GM23338 (cell line): ENCODE measurements around the gene KNOP1. TPM values are rescaled to one million over a fixed set of nuclear protein-coding genes. Genes with fewer than 3 reads are reported as not detected.

Experiments
- ATAC-seq: fragments of 200-7000 bp; cut with Tn5 transposase; 3 replicates; pipeline ENCODE4 v1.9.1; 2020
- DNase-seq: peaks from one replicate; pipeline ENCODE4 v3.0.0-alpha.2; 2015; ENCODE audit warnings: low spot score
- H2AFZ ChIP-seq: fragments of 200-600 bp; sonication (generic); 2 replicates; pipeline ENCODE4 v1.8.0; 2016; ENCODE audit warnings: antibody characterized with exemption, mild to moderate bottlenecking, moderate library complexity
- H3F3A ChIP-seq: fragments of 200-600 bp; sonication (generic); replicated peaks from 2 replicates; pipeline ENCODE4 v1.8.0; 2017; ENCODE audit warnings: antibody characterized with exemption, mixed run types, low read depth
- H3K27ac ChIP-seq: fragments of 200-600 bp; sonication (generic); 2 replicates; pipeline ENCODE4 v1.6.1; 2016; ENCODE audit warnings: low read depth
- H3K27me3 ChIP-seq: fragments of 200-600 bp; sonication (generic); 2 replicates; pipeline ENCODE4 v1.8.0; 2016; ENCODE audit warnings: mild to moderate bottlenecking, mixed run types, moderate library complexity; ENCODE audit not compliant: insufficient read depth
- H3K36me3 ChIP-seq: fragments of 200-600 bp; sonication (generic); 2 replicates; pipeline ENCODE4 v1.8.0; 2016; ENCODE audit warnings: mild to moderate bottlenecking; ENCODE audit not compliant: insufficient read depth
- H3K4me1 ChIP-seq: fragments of 200-600 bp; sonication (generic); 2 replicates; pipeline ENCODE4 v1.8.0; 2016; ENCODE audit warnings: mild to moderate bottlenecking, moderate library complexity; ENCODE audit not compliant: insufficient read depth
- H3K4me2 ChIP-seq: fragments of 200-600 bp; sonication (generic); 2 replicates; pipeline ENCODE4 v1.7.1; 2017; ENCODE audit warnings: mixed run types
- H3K4me3 ChIP-seq: fragments of 200-600 bp; sonication (generic); 2 replicates; pipeline ENCODE4 v1.6.1; 2016; ENCODE audit warnings: mixed run types
- H3K79me2 ChIP-seq: fragments of 200-600 bp; sonication (generic); replicated peaks from 2 replicates; pipeline ENCODE4 v1.8.0; 2017; ENCODE audit warnings: mild to moderate bottlenecking; ENCODE audit not compliant: insufficient read depth
- H3K9me2 ChIP-seq: fragments of 200-600 bp; sonication (generic); 2 replicates; pipeline ENCODE4 v1.8.0; 2017; ENCODE audit not compliant: insufficient read depth
- H4K20me1 ChIP-seq: fragments of 200-600 bp; sonication (generic); replicated peaks from 2 replicates; pipeline ENCODE4 v1.8.0; 2017; ENCODE audit warnings: mild to moderate bottlenecking; ENCODE audit not compliant: insufficient read depth
- H3K27ac Mint-ChIP-seq: 2 replicates; pipeline ENCODE4 v1.8.0; 2020; ENCODE audit warnings: inconsistent platforms, mild to moderate bottlenecking, moderate library complexity, mixed read lengths
- H3K27me3 Mint-ChIP-seq: 3 replicates; pipeline ENCODE4 v1.8.0; 2022; ENCODE audit warnings: low read depth, mild to moderate bottlenecking, moderate library complexity, mixed read lengths, inconsistent platforms; ENCODE audit not compliant: insufficient read depth, poor library complexity
- H3K36me3 Mint-ChIP-seq: 3 replicates; pipeline ENCODE4 v1.8.0; 2021; ENCODE audit warnings: low read depth, mild to moderate bottlenecking, inconsistent platforms, moderate library complexity, mixed read lengths
- H3K4me1 Mint-ChIP-seq: 3 replicates; pipeline ENCODE4 v1.8.0; 2020; ENCODE audit warnings: mild to moderate bottlenecking, inconsistent platforms, mixed read lengths
- H3K4me3 Mint-ChIP-seq: 3 replicates; pipeline ENCODE4 v1.8.0; 2021; ENCODE audit warnings: moderate library complexity, mild to moderate bottlenecking, inconsistent platforms, mixed read lengths
- H3K9me3 Mint-ChIP-seq: 3 replicates; pipeline ENCODE4 v1.8.0; 2020; ENCODE audit warnings: moderate library complexity, mild to moderate bottlenecking, inconsistent platforms, mixed read lengths
- CREB1 ChIP-seq: fragments of 250-450 bp; sonication (Bioruptor Pico); IDR thresholded peaks from 2 replicates; pipeline ENCODE4 v1.5.0; 2020; ENCODE audit warnings: low read depth, mild to moderate bottlenecking, moderate library complexity
- EZH2 ChIP-seq: fragments of 200-600 bp; sonication (generic); IDR thresholded peaks from one replicate; pipeline ENCODE4 v1.8.0; 2017; ENCODE audit warnings: antibody characterized with exemption, mild to moderate bottlenecking, low read depth; ENCODE audit not compliant: unreplicated experiment
- EZH2phosphoT487 ChIP-seq: fragments of 200-600 bp; sonication (generic); IDR thresholded peaks from one replicate; pipeline ENCODE4 v1.8.1; 2018; ENCODE audit warnings: antibody characterized with exemption; ENCODE audit not compliant: unreplicated experiment
- NANOG ChIP-seq: IDR thresholded peaks from 2 replicates; pipeline ENCODE4 v1.6.1; 2016; ENCODE audit warnings: antibody characterized with exemption, borderline replicate concordance
- POLR2AphosphoS5 ChIP-seq: IDR thresholded peaks from 2 replicates; pipeline ENCODE4 v1.6.1; 2016; ENCODE audit warnings: antibody characterized with exemption, low read depth
- STAT1 ChIP-seq: IDR thresholded peaks from one replicate; pipeline ENCODE4 v1.6.1; 2016; ENCODE audit warnings: antibody characterized with exemption; ENCODE audit not compliant: unreplicated experiment
- ZNF114 ChIP-seq: fragments of 250-450 bp; sonication (Bioruptor Pico); IDR thresholded peaks from 2 replicates; pipeline ENCODE4 v1.5.0; 2020; ENCODE audit warnings: mild to moderate bottlenecking, moderate library complexity
- ZNF331 ChIP-seq: fragments of 250-450 bp; sonication (Bioruptor Pico); IDR thresholded peaks from 2 replicates; pipeline ENCODE4 v1.5.0; 2020; ENCODE audit warnings: low read depth, mild to moderate bottlenecking, moderate library complexity
- polyA plus RNA-seq: library from polyadenylated mRNA; unstranded; fragments of >200 nt; fragmentation: Nextera tagmentation; extraction: Ambion mirVana; gene quantifications from 2 replicates; pipeline ENCODE4 v1.2.1, GENCODE V29; 2016
- total RNA-seq: library from RNA; depleted of rRNA; stranded (reverse); fragments of >200 nt; shearing (Covaris generic); gene quantifications from 2 replicates; pipeline ENCODE4 v1.2.3, GENCODE V29; 2014
- TF ChIP-seq, protein P1 (sequence below), 2 experiments: fragments of 200-600 bp in 1 of 2; sonication (generic) in 1 of 2; conservative IDR thresholded peaks; 2 replicates each; pipeline versions ENCODE4 v1.5.1 to v1.6.1; 2016 to 2017; ENCODE audit warnings: antibody characterized with exemption in 2 of 2, low read depth in 2 of 2, mild to moderate bottlenecking in 2 of 2, moderate library complexity in 1 of 2
- TF ChIP-seq, protein P2 (sequence below): fragments of 250-450 bp; sonication (Bioruptor Pico); IDR thresholded peaks from 2 replicates; pipeline ENCODE4 v1.5.0; 2020; ENCODE audit warnings: mild to moderate bottlenecking, moderate library complexity
- TF ChIP-seq, protein P3 (sequence below): IDR thresholded peaks from 2 replicates; pipeline ENCODE4 v1.6.1; 2016; ENCODE audit warnings: antibody characterized with exemption
- TF ChIP-seq, protein P4 (sequence below): IDR thresholded peaks from one replicate; pipeline ENCODE4 v1.6.1; 2018; ENCODE audit warnings: antibody characterized with exemption; ENCODE audit not compliant: unreplicated experiment

The KNOP1 gene
- total and polyA plus RNA-seq, 2 experiments from 2014 or later = 57.7 to 190 TPM

- Mint-ChIP-seq H3K27ac (no peak overlapping the region), H3K9me3 (peaks cover 7% of the 10 kb centered on the region; the same call in 2 of the 3 replicates)
Observed at GRCh38 chr16:19685176-19685575, 32.9 kb downstream of the KNOP1 start.

More at GRCh38 chr16:19685176-19685575, 32.9 kb downstream of the KNOP1 start:
- Mint-ChIP-seq H3K4me1 (peaks cover 3% of the 10 kb centered on the region; the same call in 2 of the 3 replicates), H3K36me3 (peaks cover 53% of the 10 kb centered on the region), H3K27me3 (peaks cover 8% of the 10 kb centered on the region), H3K4me3 (no peak overlapping the region)
- Histone ChIP-seq H3K36me3 (peaks cover 9% of the 10 kb centered on the region), H4K20me1 (no peaks in the 10 kb centered on the region; the same call in 1 of the 2 replicates), H3K9me2 (no peaks in the 10 kb centered on the region), H3K79me2 (no peaks in the 10 kb centered on the region), H3K4me1 (no peaks in the 10 kb centered on the region), H3K4me3 (no peak overlapping the region), H3K27ac (no peak overlapping the region), H3K27me3 (no peaks in the 10 kb centered on the region), H3K4me2 (no peak overlapping the region), H3F3A (no peaks in the 10 kb centered on the region), H2AFZ (no peak overlapping the region)
- ATAC-seq = no peak
- no peak for DNase-seq
- TF ChIP-seq STAT1 = no peak
- no peak for TF ChIP-seq ZNF114 (CRISPR knock-in tag)
- TF ChIP-seq, protein P1, sequence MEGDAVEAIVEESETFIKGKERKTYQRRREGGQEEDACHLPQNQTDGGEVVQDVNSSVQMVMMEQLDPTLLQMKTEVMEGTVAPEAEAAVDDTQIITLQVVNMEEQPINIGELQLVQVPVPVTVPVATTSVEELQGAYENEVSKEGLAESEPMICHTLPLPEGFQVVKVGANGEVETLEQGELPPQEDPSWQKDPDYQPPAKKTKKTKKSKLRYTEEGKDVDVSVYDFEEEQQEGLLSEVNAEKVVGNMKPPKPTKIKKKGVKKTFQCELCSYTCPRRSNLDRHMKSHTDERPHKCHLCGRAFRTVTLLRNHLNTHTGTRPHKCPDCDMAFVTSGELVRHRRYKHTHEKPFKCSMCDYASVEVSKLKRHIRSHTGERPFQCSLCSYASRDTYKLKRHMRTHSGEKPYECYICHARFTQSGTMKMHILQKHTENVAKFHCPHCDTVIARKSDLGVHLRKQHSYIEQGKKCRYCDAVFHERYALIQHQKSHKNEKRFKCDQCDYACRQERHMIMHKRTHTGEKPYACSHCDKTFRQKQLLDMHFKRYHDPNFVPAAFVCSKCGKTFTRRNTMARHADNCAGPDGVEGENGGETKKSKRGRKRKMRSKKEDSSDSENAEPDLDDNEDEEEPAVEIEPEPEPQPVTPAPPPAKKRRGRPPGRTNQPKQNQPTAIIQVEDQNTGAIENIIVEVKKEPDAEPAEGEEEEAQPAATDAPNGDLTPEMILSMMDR (conservative IDR thresholded peaks at IDR 0.05; ENCODE audit: low read depth in 2 of 2) = no peak
- no peak for TF ChIP-seq EZH2phosphoT487
- TF ChIP-seq, protein P2, sequence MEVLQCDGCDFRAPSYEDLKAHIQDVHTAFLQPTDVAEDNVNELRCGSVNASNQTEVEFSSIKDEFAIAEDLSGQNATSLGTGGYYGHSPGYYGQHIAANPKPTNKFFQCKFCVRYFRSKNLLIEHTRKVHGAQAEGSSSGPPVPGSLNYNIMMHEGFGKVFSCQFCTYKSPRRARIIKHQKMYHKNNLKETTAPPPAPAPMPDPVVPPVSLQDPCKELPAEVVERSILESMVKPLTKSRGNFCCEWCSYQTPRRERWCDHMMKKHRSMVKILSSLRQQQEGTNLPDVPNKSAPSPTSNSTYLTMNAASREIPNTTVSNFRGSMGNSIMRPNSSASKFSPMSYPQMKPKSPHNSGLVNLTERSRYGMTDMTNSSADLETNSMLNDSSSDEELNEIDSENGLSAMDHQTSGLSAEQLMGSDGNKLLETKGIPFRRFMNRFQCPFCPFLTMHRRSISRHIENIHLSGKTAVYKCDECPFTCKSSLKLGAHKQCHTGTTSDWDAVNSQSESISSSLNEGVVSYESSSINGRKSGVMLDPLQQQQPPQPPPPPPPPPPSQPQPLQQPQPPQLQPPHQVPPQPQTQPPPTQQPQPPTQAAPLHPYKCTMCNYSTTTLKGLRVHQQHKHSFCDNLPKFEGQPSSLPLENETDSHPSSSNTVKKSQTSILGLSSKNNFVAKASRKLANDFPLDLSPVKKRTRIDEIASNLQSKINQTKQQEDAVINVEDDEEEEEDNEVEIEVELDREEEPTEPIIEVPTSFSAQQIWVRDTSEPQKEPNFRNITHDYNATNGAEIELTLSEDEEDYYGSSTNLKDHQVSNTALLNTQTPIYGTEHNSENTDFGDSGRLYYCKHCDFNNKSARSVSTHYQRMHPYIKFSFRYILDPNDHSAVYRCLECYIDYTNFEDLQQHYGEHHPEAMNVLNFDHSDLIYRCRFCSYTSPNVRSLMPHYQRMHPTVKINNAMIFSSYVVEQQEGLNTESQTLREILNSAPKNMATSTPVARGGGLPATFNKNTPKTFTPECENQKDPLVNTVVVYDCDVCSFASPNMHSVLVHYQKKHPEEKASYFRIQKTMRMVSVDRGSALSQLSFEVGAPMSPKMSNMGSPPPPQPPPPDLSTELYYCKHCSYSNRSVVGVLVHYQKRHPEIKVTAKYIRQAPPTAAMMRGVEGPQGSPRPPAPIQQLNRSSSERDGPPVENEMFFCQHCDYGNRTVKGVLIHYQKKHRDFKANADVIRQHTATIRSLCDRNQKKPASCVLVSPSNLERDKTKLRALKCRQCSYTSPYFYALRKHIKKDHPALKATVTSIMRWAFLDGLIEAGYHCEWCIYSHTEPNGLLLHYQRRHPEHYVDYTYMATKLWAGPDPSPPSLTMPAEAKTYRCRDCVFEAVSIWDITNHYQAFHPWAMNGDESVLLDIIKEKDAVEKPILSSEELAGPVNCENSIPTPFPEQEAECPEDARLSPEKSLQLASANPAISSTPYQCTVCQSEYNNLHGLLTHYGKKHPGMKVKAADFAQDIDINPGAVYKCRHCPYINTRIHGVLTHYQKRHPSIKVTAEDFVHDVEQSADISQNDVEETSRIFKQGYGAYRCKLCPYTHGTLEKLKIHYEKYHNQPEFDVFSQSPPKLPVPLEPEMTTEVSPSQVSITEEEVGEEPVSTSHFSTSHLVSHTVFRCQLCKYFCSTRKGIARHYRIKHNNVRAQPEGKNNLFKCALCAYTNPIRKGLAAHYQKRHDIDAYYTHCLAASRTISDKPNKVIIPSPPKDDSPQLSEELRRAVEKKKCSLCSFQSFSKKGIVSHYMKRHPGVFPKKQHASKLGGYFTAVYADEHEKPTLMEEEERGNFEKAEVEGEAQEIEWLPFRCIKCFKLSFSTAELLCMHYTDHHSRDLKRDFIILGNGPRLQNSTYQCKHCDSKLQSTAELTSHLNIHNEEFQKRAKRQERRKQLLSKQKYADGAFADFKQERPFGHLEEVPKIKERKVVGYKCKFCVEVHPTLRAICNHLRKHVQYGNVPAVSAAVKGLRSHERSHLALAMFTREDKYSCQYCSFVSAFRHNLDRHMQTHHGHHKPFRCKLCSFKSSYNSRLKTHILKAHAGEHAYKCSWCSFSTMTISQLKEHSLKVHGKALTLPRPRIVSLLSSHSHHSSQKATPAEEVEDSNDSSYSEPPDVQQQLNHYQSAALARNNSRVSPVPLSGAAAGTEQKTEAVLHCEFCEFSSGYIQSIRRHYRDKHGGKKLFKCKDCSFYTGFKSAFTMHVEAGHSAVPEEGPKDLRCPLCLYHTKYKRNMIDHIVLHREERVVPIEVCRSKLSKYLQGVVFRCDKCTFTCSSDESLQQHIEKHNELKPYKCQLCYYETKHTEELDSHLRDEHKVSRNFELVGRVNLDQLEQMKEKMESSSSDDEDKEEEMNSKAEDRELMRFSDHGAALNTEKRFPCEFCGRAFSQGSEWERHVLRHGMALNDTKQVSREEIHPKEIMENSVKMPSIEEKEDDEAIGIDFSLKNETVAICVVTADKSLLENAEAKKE (CRISPR knock-in tag) = no peak
- TF ChIP-seq POLR2AphosphoS5 = no peak
- no peak for TF ChIP-seq NANOG
- TF ChIP-seq, protein P3, sequence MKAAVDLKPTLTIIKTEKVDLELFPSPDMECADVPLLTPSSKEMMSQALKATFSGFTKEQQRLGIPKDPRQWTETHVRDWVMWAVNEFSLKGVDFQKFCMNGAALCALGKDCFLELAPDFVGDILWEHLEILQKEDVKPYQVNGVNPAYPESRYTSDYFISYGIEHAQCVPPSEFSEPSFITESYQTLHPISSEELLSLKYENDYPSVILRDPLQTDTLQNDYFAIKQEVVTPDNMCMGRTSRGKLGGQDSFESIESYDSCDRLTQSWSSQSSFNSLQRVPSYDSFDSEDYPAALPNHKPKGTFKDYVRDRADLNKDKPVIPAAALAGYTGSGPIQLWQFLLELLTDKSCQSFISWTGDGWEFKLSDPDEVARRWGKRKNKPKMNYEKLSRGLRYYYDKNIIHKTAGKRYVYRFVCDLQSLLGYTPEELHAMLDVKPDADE = no peak
- TF ChIP-seq CREB1 (CRISPR knock-in tag) = no peak
- no peak for TF ChIP-seq ZNF331 (CRISPR knock-in tag)
- TF ChIP-seq EZH2 = no peak
- TF ChIP-seq, protein P4, sequence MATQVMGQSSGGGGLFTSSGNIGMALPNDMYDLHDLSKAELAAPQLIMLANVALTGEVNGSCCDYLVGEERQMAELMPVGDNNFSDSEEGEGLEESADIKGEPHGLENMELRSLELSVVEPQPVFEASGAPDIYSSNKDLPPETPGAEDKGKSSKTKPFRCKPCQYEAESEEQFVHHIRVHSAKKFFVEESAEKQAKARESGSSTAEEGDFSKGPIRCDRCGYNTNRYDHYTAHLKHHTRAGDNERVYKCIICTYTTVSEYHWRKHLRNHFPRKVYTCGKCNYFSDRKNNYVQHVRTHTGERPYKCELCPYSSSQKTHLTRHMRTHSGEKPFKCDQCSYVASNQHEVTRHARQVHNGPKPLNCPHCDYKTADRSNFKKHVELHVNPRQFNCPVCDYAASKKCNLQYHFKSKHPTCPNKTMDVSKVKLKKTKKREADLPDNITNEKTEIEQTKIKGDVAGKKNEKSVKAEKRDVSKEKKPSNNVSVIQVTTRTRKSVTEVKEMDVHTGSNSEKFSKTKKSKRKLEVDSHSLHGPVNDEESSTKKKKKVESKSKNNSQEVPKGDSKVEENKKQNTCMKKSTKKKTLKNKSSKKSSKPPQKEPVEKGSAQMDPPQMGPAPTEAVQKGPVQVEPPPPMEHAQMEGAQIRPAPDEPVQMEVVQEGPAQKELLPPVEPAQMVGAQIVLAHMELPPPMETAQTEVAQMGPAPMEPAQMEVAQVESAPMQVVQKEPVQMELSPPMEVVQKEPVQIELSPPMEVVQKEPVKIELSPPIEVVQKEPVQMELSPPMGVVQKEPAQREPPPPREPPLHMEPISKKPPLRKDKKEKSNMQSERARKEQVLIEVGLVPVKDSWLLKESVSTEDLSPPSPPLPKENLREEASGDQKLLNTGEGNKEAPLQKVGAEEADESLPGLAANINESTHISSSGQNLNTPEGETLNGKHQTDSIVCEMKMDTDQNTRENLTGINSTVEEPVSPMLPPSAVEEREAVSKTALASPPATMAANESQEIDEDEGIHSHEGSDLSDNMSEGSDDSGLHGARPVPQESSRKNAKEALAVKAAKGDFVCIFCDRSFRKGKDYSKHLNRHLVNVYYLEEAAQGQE = no peak
